ENCODE results near the gene DNAJC4. TPM values are rescaled to one million over a fixed set of nuclear protein-coding genes. Genes with fewer than 3 reads are reported as not detected.

The DNAJC4 gene
- total RNA-seq, 1 donor from 2014 or later, result 39.1 TPM

DNA sequence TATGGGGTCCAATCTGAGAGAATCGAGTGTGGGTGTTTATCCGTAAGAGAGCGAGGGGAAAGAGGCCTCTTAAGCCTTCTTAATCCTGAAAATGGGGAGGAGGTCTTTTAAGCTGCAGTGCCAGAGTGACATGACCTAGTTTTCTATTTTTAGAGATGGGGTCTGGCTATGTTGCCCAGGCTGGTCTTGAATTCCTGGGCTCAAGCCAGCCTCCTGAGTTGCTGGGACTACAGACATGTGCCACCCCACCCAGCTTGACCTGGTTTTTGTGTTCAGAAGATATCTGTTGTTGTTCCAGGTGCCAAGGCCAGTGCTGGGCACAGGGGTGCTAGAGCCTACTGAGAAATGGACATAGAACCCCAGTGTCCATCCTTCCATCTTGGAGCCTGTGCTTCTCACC is 52.7 kb downstream of the DNAJC4 start:
- no peak for DNase-seq (ENCODE audit: low spot score, unreplicated experiment)
- no peak overlapping the region for H3K27ac Mint-ChIP-seq
- peaks cover 7% of the 10 kb centered on the region for H3K36me3 Mint-ChIP-seq (ENCODE audit: insufficient read depth)
- H3K4me3 Mint-ChIP-seq (ENCODE audit: low read depth), result peak overlapping the region; percentile 80
- peaks cover 7% of the 10 kb centered on the region for H3K4me1 Mint-ChIP-seq (ENCODE audit: low read depth)
- H3K9me3 Mint-ChIP-seq (ENCODE audit: low read depth), result no peaks in the 10 kb centered on the region
- TF ChIP-seq, protein P1, sequence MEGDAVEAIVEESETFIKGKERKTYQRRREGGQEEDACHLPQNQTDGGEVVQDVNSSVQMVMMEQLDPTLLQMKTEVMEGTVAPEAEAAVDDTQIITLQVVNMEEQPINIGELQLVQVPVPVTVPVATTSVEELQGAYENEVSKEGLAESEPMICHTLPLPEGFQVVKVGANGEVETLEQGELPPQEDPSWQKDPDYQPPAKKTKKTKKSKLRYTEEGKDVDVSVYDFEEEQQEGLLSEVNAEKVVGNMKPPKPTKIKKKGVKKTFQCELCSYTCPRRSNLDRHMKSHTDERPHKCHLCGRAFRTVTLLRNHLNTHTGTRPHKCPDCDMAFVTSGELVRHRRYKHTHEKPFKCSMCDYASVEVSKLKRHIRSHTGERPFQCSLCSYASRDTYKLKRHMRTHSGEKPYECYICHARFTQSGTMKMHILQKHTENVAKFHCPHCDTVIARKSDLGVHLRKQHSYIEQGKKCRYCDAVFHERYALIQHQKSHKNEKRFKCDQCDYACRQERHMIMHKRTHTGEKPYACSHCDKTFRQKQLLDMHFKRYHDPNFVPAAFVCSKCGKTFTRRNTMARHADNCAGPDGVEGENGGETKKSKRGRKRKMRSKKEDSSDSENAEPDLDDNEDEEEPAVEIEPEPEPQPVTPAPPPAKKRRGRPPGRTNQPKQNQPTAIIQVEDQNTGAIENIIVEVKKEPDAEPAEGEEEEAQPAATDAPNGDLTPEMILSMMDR (IDR thresholded peaks at IDR 0.05; ENCODE audit: unreplicated experiment), result no peak
- H3K27me3 Mint-ChIP-seq, result no peaks in the 10 kb centered on the region

Other genes starting within 250 kb of the DNAJC4 start
- gene OTUB1, start 244.1 kb upstream of the DNAJC4 start, total RNA-seq, result 122 and 124 TPM in 2 replicates
- gene FLRT1, start 194.6 kb upstream of the DNAJC4 start, total RNA-seq, result 0.17 and 0.24 TPM in 2 replicates
- gene MACROD1, start 64.4 kb upstream of the DNAJC4 start, total RNA-seq, result 28.0 and 30.6 TPM in 2 replicates
- gene STIP1, start 44.4 kb upstream of the DNAJC4 start, total RNA-seq, result 189 and 209 TPM in 2 replicates
- 5.4 and 5.9 TPM in 2 replicates for gene FERMT3, start 23.8 kb upstream of the DNAJC4 start, total RNA-seq
- gene TRPT1, start 4.4 kb upstream of the DNAJC4 start, total RNA-seq, result 52.0 and 53.9 TPM in 2 replicates
- gene NUDT22, start 4.3 kb upstream of the DNAJC4 start, total RNA-seq, result 42.9 and 48.2 TPM in 2 replicates
- gene VEGFB, start 4.0 kb downstream of the DNAJC4 start, total RNA-seq, result 66.1 and 68.2 TPM in 2 replicates
- 48.5 and 57.7 TPM in 2 replicates for gene FKBP2, start 10.5 kb downstream of the DNAJC4 start, total RNA-seq
- gene PPP1R14B, start 16.4 kb downstream of the DNAJC4 start, total RNA-seq, result 198 TPM in 2 replicates
- gene PLCB3, start 21.0 kb downstream of the DNAJC4 start, total RNA-seq, result 22.6 and 27.3 TPM in 2 replicates
- 42.8 and 46.9 TPM in 2 replicates for gene BAD, start 54.1 kb downstream of the DNAJC4 start, total RNA-seq
- gene GPR137, start 55.3 kb downstream of the DNAJC4 start, total RNA-seq, result 46.7 and 56.5 TPM in 2 replicates
- gene KCNK4, start 60.8 kb downstream of the DNAJC4 start, total RNA-seq, result 0.62 TPM in 1 of 2 replicates, not detected in the other
- not detected in 2 replicates for gene CATSPERZ, start 69.8 kb downstream of the DNAJC4 start, total RNA-seq
- gene ESRRA, start 75.0 kb downstream of the DNAJC4 start, total RNA-seq, result 28.1 and 31.4 TPM in 2 replicates
- 137 and 149 TPM in 2 replicates for gene TRMT112, start 87.0 kb downstream of the DNAJC4 start, total RNA-seq
- gene PRDX5, start 87.6 kb downstream of the DNAJC4 start, total RNA-seq, result 157 and 171 TPM in 2 replicates
- gene CCDC88B, start 109.7 kb downstream of the DNAJC4 start, total RNA-seq, result 4.3 and 6.2 TPM in 2 replicates
- 18.6 and 18.7 TPM in 2 replicates for gene RPS6KA4, start 128.6 kb downstream of the DNAJC4 start, total RNA-seq

All from progenitor cell of endocrine pancreas (in vitro differentiated cells).